Measurements from ENCODE around the gene ZNF343.
"Not testable (repeated sequence)": the region's sequence is repeated elsewhere in the genome, so short reads cannot be mapped to it uniquely, and the experiment has no call there.

The ZNF343 gene

GRCh38 chr20:2508631-2509467 lies at the start of gene ZNF343:
Gene ZNF343 (minus strand): TSS chr20:2508915. CDS start chr20:2493895, 15,020 bp downstream.
- peak; percentile 66 for DNase-seq (ENCODE audit: low read depth)

GRCh38 chr20:2557873-2558580 lies 49.3 kb upstream of the ZNF343 start:
- no peak for DNase-seq (ENCODE audit: low read depth)

DNA sequence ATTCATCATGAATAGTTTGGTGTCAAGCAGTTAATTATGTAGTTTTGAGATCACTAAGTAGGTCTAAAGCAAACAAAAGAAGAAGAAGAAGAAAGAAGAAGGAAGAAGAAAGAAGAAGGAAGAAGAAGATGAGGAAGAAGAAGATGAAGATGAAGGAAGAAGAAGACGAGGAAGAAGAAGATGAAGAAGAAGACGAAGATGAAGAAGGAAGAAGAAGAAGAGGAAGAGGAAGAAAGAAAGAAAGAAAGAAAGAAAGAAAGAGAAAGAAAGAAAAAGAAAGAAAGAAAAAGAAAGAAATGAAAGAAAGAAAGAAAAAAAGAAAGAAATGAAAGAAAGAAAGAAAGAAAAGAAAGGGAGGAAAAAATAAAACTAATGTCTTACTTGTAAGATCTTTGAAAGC lies 36.9 kb upstream of the ZNF343 start:
- no peak for DNase-seq (ENCODE audit: low read depth)

GRCh38 chr20:2544211-2544610 lies 35.5 kb upstream of the ZNF343 start:
- DNase-seq (ENCODE audit: low read depth) = no peak

DNA sequence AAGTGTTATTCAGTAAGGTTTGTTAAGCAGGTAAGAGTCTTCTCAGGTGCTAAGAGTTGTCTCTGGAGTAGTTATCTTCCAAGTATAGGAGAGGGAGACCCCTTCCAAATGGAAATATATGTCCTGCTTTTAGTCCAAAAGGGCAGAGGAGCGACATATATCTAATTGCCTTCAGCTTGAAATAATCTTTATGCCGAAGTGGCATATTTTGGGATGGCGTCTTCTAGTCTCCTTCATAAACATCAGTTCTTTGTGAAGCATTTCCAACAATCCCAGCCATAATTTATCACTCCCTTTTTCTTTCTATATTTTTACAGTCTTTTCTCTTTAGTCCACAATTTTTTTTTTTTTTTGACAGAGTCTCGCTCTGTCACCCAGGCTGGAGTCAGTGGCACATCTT lies 33.6 kb upstream of the ZNF343 start:
- DNase-seq (ENCODE audit: low read depth) = no peak

DNA sequence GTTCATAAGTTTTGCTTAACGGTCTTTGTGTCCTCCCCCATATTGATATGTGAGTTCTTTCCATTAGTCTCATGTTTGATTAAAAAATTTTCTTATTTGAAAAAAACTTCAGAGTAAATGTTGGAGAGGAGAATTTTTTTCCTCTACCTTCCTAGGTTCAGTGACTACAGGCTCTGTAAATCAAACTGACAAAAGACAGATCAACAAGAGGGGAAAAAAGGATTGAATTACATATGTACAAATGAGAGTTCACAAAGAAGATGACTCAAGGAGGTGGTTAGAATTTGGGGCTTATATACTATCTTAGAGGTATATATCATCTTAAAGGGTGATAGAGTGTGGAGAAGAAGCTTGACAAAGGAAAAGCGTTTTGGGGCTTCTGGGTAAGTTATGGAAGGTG lies 33.2 kb upstream of the ZNF343 start:
- DNase-seq (ENCODE audit: low read depth) = no peak

DNA sequence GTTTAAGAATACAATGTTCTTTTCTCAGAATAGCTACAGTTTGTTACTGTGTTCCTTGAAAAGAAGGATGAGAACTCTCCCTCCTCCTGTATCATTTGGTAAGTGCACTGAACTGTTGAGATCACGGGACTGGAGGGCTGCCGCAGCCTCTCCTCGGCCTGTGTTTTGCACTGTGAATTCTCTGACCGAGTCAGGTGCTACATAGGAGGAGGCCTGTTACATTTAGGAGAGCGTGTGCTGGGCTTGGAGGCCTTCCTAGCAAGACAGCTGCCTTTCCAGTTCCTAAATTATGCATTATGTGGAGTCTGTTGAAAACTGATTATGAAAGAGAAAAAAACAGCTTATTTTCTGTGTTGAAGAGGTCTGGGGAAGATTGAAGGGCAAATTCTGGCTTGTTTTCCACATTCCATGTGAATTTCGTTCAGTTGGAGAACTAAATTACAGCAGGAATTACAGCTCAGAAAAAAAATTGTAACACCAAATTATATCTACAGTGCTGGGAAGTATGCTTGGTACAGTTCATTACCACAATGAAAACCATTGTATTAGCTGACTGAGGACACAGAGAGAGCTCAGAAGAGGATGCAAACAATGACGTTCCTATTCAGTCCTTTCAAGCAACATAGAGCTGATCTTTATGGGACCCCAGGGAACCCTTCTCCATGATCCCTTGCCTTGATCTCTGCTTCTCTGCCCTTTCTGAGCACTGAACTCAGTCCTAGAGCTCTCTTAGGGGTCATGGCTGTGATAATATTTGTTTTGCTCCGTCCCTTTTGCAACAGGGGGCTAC lies 30.4 kb upstream of the ZNF343 start:
- DNase-seq (ENCODE audit: low read depth) = no peak

DNA sequence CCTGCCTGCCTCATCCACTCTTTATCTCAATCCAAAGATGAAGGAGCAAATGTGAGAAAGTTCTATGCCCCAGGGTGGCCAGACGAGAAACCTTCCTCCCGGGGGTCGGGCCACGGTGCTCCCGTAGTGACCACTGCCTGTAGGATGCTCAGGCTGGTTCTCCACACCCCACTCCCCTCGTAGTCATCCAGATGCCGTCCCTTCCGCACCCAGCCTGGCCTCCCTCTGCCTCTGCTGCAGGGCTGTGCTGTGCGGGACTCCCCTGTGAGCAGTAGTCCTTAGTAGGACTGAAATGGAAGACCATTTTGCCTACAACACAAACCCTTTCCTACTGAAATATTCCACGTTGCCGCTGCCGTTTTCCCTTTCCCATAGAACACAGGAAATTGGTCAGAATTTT lies 29.6 kb upstream of the ZNF343 start:
- DNase-seq (ENCODE audit: low read depth) = no peak

- no peak for DNase-seq (ENCODE audit: low read depth)
Observed at GRCh38 chr20:2537101-2537500, 28.4 kb upstream of the ZNF343 start.

DNA sequence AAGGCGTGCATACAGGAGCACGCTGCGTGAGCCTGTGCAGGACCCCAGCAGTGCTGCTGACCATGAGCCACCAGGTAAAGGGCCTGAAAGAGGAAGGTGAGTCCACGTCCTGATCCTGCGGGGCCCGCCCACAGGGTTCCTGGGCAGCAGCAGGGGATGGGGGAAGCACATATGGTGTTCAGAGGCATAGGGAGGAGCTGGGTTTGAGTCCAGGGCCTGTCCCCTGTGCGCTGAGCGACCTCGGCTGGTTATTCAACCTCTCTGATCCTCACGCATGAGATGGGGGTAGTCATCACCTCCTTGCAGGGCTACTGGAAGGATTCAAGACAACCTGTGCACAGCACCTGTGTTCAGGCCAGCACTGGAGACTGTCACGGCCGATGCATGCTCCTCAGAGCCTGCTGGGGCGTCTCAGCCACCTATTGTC lies 27.9 kb upstream of the ZNF343 start, which contains the start of gene TMC2:
TMC2 (plus strand) TSS at position 14 of the 427 bp plus-strand sequence; CDS start at position 63, 49 bp downstream.
- DNase-seq (ENCODE audit: low read depth) = no peak

DNA sequence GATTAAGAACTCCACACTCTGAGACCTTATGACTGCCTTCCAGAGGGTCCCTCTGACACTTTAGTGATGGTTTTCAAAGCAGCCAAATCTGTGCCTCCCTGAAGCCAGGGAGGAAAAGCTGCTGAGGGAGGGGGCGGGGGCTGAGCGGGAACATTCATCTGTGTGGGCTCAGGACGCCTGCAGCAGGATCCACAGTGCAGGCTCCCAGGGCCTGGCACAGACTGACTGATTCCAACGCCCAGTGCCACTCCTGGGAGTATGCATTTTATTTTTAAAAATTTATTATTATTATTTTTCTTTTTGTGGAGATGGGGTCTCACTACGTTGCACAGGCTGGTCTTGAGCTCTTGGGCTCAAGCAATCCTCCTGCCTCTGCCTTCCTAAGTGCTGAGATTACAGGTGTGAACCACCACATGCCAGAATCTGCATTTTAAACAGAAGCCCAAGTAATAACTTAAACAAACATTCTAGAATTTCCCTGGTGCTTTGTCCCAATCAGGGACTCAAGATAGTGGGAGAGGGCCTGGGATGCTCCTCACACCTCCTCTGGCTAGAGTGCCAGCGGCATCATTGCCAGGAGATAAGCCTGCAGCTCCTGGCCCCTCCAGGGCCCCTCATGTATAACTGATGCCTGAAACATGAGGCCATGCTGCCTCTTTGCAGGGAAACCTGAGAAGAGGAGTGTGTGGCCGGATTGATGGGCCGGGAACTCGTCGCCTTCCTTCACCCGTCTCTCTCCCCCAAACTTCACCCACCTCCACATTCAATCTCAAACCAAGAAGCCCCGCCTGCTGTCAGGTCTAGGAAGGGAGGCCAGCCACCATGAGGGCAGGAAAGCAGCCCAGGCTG lies 27.2 kb upstream of the ZNF343 start:
- DNase-seq (ENCODE audit: low read depth) = no peak

- no peak for DNase-seq (ENCODE audit: low read depth)
Observed at GRCh38 chr20:2533118-2533517, 24.4 kb upstream of the ZNF343 start.

GRCh38 chr20:2528671-2529271 lies 20.1 kb upstream of the ZNF343 start:
- DNase-seq (ENCODE audit: low read depth) = no peak

GRCh38 chr20:2527762-2528161 lies 19.0 kb upstream of the ZNF343 start:
- DNase-seq (ENCODE audit: low read depth) = no peak

DNA sequence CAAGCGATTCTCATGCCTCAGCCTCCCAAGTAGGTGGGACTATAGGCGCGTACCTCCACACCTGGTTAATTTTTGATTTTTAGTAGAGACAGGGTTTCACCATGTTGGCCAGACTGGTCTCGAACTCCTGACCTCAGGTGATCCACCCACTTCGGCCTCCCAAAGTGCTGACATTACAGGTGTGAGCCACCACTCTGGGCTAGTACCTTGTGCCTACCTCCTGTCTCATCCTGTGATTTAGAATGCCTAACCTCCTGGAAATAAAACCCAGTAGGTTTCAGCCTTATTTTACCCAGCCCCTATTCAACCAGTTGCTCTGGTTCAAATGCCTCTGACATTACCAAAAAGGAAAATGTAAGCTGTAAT lies 17.5 kb upstream of the ZNF343 start:
- DNase-seq (ENCODE audit: low read depth) = not testable (repeated sequence)

DNA sequence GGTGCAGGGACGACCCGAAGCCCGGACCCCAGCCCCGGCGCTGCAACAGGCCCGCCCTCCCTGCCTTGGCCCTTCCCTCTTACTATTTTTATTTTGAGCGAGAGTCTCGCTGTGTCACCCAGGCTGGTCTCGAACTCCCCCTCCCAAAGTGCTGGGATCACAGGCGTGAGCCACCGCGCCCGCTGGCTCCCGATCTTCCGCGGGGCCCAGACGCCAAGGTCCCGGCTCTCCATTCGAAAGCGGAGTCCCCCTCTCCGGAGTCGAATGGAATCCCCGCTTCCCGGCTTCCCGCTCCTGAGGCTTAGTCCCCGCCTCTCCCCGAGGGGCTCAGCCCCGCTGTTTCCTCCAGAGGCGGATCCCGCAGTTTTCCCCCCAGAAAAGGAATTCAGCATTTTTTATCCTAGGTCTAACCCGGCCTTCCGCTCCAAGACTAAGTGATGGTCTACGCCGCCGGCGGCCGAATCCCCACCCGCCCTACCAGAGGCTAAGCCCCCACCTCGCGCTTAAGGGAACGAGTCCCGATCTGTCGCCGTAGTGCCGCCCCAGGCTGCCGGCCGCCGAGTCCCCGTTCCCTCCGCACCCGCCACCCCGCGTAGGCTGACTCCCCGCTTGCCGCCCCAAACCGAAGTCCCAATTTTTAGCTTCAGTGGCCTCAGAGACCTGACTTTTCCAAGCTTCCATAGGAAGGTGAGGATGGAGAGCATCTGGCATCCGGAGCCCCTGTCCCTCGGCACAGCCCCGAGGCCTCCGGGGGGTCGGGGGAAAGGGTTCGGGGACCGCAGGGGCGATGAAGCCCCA lies 16.2 kb upstream of the ZNF343 start:
- DNase-seq (ENCODE audit: low read depth) = no peak

DNA sequence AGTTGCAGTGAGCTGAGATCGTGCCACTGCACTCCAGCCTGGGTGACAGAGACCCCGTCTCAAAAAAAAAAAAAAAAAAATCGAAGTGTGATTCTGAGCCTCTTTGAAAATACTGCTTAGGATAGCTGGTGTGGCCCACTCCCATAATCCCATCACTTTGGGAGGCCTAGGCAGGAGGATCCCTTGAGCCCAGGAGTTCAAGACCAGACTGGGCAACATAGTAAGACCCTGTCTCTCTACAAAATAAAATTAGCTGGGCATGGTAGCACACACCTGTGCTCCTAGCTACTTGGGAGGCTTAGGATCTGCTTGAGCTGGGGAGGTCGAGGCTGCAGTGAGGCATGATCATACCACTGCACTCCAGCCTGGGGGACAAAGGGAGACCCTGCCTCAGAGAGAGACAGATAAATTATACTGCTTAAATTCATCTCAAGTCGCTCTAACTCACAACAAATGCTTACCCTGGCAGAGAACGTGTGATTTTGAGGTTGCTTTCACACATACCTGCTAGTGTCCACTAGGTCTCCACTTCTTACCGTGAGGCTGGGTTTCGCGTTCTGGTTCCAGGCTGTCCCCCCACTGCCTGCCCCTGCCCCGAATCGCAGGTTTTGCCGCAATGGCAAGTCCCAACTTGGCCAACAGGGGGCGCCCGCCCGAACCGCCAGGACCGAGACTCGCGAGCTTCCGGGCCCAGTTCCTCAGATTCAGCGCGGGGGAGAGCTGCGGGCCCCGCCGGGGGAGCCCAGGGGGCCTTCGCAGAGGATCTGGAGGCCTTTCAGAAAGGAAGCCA lies 15.4 kb upstream of the ZNF343 start:
- DNase-seq (ENCODE audit: low read depth) = peak; percentile 89

- not testable (repeated sequence) for DNase-seq (ENCODE audit: low read depth)
Observed at GRCh38 chr20:2522826-2523429, 14.2 kb upstream of the ZNF343 start.

All from stimulated activated CD8-positive, alpha-beta memory T cell treated with anti-CD3 and anti-CD28 coated beads, Interleukin-4, amount 100 ng/mL, for 24 hours (primary cell).